ENCODE measurements around the gene MRPL43.

The MRPL43 gene

DNA sequence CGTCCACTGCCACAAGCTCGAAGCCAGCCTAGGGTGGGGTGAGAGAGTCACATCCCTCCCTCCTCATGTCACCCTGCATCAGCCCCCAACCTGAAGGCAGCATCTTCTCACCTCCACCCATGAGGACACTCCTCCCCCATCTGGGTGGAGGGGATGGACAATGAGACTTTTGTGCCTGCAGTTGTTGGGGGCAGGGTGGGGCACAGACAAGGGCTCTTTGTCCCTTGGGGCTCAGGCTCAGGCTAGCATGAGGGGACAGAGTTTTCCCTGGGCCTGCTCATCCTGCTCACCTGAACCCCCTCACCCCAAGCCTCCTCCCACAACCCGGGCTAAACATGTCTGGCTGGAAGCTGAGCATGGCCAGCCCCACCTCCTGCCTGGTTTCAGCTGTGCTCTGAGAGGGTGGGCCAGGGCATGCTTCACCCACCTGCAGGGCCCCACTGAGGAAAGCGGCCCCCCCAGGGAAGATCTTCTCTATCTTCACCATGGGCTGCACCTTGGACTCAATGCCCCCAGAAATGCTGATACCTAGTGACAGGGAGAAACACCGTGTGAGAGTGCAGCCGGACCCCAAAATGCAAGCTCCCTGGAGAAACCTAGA lies 21.6 kb upstream of the MRPL43 start:
- Histone ChIP-seq H3K4me1 (ENCODE audit: insufficient read depth, low read length, poor library complexity, severe bottlenecking) (no peaks in the 10 kb centered on the region), H3K4me3 (ENCODE audit: low read length, poor library complexity, severe bottlenecking) (no peak overlapping the region), H3K27me3 (ENCODE audit: insufficient read depth, low read length, poor library complexity, severe bottlenecking) (no peaks in the 10 kb centered on the region), H3F3A (ENCODE audit: low read depth) (no peaks in the 10 kb centered on the region), H3K79me2 (ENCODE audit: insufficient read depth, low read length) (no peaks in the 10 kb centered on the region; the same call in 1 of the 2 replicates), H3K4me2 (ENCODE audit: low read depth, low read length, poor library complexity, severe bottlenecking) (no peak overlapping the region), H3K9me2 (replicated peaks; ENCODE audit: low read depth, low read length) (no peaks in the 10 kb centered on the region), H4K20me1 (ENCODE audit: insufficient read depth, low read length, poor library complexity, severe bottlenecking) (no peaks in the 10 kb centered on the region), H2AFZ (ENCODE audit: low read length) (no peak overlapping the region), H3K9ac (ENCODE audit: low read depth, low read length, poor library complexity, severe bottlenecking) (no peak overlapping the region), H3K9me3 (ENCODE audit: insufficient read depth, low read depth, low read length) (no peaks in the 10 kb centered on the region), H3K36me3 (ENCODE audit: insufficient read depth, low read length) (peaks cover 12% of the 10 kb centered on the region; the same call in 1 of the 2 replicates)
- TF ChIP-seq, protein P1, sequence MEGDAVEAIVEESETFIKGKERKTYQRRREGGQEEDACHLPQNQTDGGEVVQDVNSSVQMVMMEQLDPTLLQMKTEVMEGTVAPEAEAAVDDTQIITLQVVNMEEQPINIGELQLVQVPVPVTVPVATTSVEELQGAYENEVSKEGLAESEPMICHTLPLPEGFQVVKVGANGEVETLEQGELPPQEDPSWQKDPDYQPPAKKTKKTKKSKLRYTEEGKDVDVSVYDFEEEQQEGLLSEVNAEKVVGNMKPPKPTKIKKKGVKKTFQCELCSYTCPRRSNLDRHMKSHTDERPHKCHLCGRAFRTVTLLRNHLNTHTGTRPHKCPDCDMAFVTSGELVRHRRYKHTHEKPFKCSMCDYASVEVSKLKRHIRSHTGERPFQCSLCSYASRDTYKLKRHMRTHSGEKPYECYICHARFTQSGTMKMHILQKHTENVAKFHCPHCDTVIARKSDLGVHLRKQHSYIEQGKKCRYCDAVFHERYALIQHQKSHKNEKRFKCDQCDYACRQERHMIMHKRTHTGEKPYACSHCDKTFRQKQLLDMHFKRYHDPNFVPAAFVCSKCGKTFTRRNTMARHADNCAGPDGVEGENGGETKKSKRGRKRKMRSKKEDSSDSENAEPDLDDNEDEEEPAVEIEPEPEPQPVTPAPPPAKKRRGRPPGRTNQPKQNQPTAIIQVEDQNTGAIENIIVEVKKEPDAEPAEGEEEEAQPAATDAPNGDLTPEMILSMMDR (conservative IDR thresholded peaks at IDR 0.05; ENCODE audit: low read length): no peak
- no peak for TF ChIP-seq EZH2phosphoT487 (IDR thresholded peaks at IDR 0.05; ENCODE audit: borderline replicate concordance)

DNA sequence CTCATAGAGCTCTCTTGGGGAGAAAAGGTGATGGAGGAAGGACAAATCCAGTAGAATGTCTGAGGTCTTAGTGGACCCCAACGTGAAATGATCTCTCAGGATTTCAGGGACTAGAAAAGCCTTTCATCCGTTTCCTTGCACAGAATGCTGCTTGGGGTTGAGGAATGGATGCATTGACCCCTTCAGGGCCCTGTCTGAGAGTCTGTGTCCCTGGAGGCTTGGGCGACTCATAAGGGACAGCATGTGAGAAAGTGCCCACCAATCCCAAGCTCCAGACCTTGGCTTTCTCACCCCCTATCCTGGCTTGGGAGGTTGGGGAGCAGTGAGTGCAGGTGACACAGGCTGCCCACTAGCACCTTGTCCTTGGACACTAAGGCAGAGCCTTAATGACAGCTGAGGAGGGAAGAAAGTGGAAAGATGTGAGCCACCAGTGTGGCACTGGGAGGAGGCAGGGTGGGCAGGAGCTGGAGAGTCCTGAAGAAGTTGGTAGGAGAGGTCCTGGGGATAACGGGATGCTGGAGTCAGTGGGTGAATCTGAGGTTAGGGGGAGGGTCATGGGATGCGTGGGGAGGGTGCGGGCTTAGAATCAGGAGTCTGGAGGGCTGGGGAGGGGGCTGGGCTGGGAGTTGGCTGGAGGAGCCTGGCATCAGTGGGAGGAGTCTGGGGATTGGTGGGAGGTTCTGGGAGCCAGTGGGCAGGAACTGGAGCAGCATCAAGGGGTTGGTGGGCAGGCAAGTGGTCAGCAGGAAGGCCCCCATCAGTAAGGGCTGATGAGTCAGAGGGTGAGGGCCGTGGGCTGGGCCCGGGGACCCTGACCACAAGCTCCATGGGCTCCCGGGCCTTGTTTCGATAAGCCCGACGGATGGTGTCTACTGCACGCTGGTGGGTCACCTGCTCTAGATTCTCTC lies 20.9 kb upstream of the MRPL43 start:
- Histone ChIP-seq H3K9me3 (ENCODE audit: insufficient read depth, low read depth, low read length) (no peaks in the 10 kb centered on the region), H3K4me1 (ENCODE audit: insufficient read depth, low read length, poor library complexity, severe bottlenecking) (no peaks in the 10 kb centered on the region), H3K36me3 (ENCODE audit: insufficient read depth, low read length) (peaks cover 12% of the 10 kb centered on the region; the same call in 1 of the 2 replicates), H4K20me1 (ENCODE audit: insufficient read depth, low read length, poor library complexity, severe bottlenecking) (no peaks in the 10 kb centered on the region), H3K9ac (ENCODE audit: low read depth, low read length, poor library complexity, severe bottlenecking) (no peak overlapping the region), H3K4me2 (ENCODE audit: low read depth, low read length, poor library complexity, severe bottlenecking) (no peak overlapping the region), H2AFZ (ENCODE audit: low read length) (no peak overlapping the region), H3F3A (ENCODE audit: low read depth) (no peaks in the 10 kb centered on the region), H3K27me3 (ENCODE audit: insufficient read depth, low read length, poor library complexity, severe bottlenecking) (no peaks in the 10 kb centered on the region), H3K79me2 (ENCODE audit: insufficient read depth, low read length) (peaks cover under 1% of the 10 kb centered on the region; the same call in 1 of the 2 replicates), H3K9me2 (replicated peaks; ENCODE audit: low read depth, low read length) (no peaks in the 10 kb centered on the region), H3K4me3 (ENCODE audit: low read length, poor library complexity, severe bottlenecking) (no peak overlapping the region)
- TF ChIP-seq EZH2phosphoT487 (IDR thresholded peaks at IDR 0.05; ENCODE audit: borderline replicate concordance): no peak
- TF ChIP-seq, protein P1 (conservative IDR thresholded peaks at IDR 0.05; ENCODE audit: low read length): no peak

DNA sequence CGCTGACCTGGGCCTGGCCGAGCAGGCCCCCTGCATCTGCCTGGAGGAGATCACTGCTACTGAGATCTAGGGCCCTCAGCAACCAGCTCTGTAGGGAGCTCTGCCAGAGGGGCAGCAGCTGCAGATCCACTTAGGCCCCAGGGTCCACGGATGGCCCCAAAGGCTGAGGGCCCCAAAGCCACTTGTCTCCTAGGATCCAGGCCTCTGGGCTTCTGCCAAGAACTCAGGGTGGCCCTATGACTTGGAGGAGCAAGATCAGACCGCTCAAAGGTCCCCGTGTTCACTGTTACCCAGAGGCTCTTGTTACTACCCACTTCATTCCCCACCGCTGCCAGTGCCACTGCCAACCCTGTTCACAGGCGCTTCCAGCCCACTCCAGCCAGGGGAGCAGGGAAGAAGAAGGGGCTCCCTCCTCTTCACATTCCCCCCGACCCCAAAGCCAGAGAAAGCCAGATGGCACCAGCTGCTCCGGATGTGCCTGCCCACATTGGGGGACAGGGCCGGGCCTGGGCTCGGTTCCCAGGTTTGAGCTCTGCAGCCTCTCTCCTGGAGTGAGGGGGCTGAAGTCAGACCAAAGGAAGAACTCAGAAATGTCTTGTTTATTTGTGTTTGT lies 19.9 kb upstream of the MRPL43 start:
- no peaks in the 10 kb centered on the region for H3K9me3 ChIP-seq (ENCODE audit: insufficient read depth, low read depth, low read length)
- peaks cover under 1% of the 10 kb centered on the region for H3K4me1 ChIP-seq (ENCODE audit: insufficient read depth, low read length, poor library complexity, severe bottlenecking)
- peaks cover 10% of the 10 kb centered on the region; the same call in 1 of the 2 replicates for H3K79me2 ChIP-seq (ENCODE audit: insufficient read depth, low read length)
- H3K9ac ChIP-seq (ENCODE audit: low read depth, low read length, poor library complexity, severe bottlenecking): no peak overlapping the region
- H2AFZ ChIP-seq (ENCODE audit: low read length): no peak overlapping the region
- no peak for TF ChIP-seq EZH2phosphoT487 (IDR thresholded peaks at IDR 0.05; ENCODE audit: borderline replicate concordance)
- TF ChIP-seq, protein P1 (conservative IDR thresholded peaks at IDR 0.05; ENCODE audit: low read length): no peak
- peaks cover 12% of the 10 kb centered on the region; the same call in 1 of the 2 replicates for H3K36me3 ChIP-seq (ENCODE audit: insufficient read depth, low read length)
- no peak overlapping the region for H3K4me3 ChIP-seq (ENCODE audit: low read length, poor library complexity, severe bottlenecking)
- H4K20me1 ChIP-seq (ENCODE audit: insufficient read depth, low read length, poor library complexity, severe bottlenecking): peaks cover 4% of the 10 kb centered on the region
- H3K27me3 ChIP-seq (ENCODE audit: insufficient read depth, low read length, poor library complexity, severe bottlenecking): no peaks in the 10 kb centered on the region
- no peak overlapping the region for H3K4me2 ChIP-seq (ENCODE audit: low read depth, low read length, poor library complexity, severe bottlenecking)
- H3F3A ChIP-seq (ENCODE audit: low read depth): no peaks in the 10 kb centered on the region
- no peaks in the 10 kb centered on the region for H3K9me2 ChIP-seq (replicated peaks; ENCODE audit: low read depth, low read length)
